Measurements from ENCODE around the gene ZBP1.

Gene ZBP1

DNA sequence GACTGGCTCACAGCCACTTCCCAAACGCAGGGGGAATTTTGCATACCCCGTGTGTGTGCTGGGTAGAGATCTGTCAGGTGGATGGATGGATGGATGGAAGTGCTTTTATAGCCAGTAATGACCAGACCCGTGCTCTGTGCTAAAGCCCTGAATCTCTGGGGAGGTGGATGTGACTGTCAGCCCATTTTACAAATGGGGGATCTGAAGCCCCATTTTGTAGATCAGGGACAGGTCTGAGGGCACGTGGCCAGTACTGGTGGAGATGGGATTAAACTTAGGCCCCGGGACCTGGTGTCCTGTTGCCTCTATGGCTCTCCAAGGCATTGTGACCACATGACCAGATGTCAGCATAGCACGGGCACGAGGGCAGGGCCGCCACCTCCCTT lies 38.2 kb upstream of the ZBP1 start:
- FAIRE-seq = no peak

DNA sequence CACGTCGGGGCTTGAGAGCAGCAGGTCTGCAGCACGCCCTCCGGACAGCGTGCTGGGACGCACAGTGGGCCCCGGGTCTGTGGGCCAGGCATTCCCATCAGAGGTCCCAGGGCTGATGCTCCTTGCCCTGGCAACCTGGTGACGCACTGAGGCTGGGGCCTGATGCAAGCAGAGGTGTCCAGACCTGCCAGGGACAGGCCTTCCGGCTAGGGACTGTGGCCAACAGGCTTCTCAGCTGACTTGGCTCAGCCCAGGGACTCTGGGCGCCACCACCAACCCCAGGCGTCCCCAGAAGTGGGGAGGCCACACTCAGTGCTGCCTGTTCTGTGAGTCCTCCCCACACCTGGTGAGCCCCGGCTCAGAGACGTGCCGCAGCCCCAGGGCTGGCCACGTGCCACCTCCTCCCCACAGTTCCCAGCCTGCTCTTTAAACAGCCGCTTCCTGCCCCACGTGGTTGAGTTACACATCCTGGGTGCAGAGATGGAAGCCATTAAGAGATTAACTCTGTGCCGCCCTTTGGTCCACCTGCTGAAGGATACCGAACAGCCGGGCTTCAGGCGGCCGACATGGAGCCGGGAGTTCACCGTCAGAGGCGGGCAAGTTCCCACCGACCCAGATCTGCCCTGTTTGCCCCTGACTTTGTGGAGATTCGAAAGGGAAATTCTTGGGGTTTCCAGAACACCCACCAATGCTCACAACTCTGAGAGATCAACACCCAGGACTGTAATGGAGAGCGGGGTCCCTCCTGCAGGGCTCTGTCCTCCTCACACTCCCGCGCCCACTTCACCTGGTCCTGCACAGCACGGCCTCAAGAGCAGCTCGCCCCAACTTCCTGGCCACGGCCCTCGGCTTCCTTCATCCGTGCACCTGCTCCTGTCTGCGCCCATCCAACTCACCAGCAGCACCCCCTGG lies 37.6 kb upstream of the ZBP1 start:
- no peak for FAIRE-seq

DNA sequence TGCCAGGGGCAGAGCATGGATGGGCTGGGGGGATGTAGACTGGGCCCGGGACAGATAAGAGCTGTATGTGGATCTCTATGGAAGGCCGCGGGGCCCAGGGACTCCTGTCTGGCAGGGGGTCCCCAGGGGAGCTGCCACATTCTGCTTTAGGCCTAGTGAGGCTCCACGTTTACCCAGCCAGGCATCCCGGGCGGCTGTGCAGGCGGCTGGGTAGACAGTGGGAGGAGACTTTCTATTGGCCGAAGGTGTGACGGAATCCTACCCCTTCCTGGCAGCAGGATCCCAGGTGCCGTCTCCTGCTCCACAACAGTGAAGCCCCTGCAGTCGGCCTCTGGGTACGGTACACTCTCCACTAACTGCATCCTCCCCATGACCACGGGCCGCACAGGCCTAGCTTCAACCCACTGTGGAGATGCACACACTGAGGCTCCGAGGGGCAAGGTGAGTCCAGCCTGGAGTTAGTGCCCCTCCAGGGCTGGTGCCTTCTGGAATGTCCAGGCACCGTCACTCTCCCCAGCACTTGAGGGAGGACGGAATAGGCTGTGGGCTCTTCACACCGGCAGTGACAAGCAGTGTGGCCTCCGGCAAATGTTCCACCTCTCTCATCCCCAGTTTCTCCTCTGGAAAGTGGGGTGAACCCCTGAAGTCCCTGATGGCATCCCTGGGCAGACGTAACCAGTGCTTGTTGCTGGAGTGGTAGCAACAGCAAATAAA lies 36.8 kb upstream of the ZBP1 start:
- no peak for FAIRE-seq

DNA sequence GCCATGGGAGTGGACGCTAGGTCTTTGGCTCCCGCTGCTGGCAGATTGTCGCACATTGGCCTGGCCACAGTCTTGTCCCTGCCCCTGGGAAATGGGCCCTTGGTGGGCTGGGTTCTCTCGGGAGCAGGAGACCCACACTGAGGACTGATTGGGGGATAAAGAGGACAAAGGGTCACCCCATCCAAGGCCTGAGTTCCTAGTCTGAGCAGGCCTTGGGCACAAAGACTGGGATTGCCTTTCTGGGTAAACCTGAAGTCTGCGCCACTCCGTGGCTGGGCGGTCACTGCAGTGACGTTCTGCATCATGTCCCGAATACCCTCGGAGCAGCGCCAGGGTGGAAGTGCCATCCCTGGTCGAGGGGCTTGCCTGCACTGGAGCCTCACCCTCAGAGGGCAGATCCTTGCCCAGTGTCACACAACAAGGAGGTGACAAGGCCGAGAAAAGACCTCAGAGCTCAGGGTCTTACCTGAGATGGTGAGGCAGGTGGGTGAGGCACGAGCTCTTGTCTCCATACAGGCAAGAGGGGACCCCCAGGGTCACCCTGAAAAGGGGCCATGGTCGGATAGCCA lies 36.1 kb upstream of the ZBP1 start:
- no peak for FAIRE-seq

DNA sequence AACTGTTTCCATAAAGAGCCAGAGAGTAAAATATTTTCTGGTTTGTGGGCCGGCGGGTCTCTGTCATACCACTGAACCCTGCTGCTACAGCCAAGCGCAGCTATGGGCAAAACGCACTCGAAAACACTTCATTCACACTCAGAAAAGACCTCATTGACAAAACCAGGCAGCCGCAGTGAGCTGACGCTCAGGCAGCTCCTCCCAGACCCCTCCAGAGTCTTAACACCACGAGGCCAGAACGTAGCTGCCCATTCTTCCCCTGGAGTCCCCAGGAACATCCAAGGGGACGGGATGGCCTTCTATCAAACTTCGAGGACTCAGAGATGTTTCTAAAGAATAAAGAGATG lies 35.6 kb upstream of the ZBP1 start:
- FAIRE-seq = no peak

DNA sequence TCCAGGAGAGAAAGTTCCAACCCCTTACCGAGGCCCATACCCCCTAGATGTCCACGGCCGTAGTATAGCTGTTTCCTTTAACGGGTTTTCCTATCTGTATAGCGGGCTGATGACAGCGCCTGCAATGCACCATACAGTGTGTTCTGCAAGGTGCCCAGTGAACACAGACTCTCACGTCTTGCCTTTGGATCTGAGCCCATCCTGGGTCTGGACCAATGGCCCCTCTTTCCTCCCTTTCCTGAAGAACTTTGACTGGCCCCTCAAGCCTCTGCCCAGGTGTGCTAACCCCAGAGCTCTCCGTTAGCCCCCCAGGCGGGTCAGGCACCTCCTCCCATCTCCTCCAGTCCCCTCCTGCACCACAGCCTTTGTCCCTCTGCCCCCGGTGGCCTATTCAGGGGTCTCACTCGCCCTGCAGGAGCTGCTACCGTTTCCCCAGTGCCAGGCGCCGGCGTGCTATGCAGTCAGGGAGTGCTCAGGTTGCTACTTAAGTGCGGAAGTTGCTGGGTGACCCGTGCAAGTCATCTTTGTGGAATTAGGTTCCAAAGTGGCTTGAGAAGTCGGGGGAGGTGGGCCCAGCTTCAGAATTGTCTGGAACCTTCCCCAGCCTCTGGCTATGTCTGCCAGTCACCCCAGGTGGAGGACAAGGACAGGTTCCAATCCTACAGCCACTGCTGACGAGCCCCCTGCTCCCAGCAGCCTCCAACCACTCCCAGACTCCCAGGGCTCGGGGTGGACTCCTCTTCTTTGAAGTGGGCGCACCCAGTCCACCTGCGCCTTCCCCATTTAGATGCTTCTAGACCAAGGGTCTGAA lies 35.0 kb upstream of the ZBP1 start:
- FAIRE-seq = no peak

DNA sequence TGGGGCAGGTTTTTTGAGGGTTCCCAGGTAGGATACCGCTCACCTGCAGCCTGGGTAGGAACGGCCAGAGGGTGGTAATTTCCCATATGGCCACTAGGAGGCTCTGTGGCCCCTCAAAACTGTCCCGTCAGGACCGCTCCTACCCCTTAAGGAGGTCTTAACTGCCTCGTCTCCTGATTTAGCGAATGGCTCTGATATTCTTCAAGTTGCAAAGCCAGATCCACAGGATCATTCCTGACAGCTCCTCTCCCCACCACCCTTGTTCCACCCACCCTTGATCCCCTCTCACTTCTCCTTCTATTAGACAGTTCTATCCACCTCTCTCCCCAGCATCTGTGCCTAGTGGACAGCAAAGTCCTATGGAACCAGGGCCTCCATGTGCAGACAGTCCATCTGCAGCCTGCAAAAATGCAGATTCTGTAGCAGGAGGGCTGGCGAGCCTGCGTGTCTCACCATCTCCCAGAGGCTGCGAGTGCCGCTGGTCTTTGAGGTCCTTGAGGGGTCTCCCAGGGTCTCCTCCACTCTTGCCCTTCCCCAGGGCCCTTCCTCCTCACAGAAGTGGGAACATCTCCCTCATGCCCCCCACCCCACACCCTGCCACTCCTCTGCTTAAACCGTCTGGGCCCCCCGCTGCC lies 34.3 kb upstream of the ZBP1 start:
- no peak for FAIRE-seq

DNA sequence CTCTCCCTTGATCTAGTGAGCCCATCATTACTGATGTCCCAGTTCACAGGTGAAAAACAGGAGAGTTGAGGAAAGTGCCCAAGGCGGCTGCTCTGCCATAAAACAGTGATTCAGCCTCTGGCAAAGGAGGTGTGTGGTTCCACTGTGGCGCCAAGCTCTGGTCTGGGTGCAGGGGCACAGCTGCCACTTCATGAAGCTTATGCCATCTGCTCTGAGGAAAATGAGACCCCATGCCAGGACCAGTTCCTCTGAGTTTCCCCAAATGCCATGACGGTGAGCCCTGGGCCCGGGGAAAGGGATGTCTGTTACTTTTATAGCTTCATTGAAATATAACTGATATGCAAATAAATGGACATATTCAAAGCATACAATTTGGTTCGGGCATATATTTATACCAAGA lies 33.7 kb upstream of the ZBP1 start:
- FAIRE-seq = no peak

DNA sequence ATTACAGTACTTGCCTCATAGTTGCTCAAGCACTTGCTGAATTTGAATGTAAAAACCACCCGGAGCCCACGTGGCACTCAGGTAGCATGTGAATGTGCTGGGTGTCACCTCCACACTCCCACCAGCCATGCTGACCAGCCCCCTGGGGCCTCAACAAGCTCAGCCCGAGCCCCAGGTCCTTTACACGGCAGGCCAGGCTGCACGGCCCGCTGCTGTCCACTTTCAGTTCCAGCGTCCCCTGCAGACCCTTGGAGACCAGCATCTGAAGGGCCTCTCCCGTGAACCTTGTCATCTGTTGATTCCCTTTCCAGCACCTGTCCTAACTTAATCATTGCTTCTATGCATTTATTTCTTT lies 33.3 kb upstream of the ZBP1 start:
- no peak for FAIRE-seq

DNA sequence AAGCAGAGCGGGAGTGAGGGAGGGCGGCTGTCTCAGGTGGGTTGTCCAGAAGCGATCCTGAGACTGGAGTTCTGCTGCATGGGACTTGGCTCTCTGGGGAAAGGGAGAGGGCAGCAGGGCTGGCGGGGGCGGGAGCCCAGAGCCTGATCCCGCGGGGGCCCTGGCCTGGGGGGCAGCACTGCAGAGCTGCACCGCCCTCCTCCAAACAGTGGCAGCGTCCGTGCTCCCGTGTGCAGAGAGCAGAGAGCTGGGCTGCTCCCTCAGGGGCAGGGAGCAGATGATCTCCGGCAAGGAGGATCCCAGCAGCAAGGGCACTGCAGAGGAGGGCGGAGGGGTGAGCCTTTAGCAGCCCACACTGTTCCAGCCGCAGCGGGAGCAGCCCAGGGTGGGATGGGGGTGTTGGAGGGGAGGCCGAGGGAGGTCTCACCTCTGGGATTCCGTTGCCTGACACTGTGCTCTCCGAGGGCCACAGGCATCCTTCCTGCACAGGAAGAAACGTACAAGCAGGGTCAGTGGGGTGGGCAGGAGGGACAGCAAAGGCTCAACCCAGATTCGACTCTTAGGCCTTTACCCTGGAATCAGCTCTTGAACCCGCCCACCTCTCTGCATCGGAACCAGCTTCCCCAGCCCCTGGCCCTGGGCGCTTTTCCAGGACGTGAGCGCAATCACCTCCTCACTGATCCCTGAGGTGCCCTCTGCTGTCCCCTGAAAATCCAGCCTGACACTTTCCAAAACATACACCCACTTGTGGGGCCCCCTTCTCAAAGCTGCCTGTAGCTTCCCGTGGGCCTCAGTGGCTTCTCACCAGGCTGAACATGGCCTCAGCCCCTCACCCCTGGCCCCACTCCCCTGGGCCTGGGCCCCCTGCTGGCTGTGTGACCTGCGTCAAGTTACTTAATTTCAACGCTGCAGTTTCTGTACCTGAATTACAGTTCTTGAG lies 32.6 kb upstream of the ZBP1 start:
- FAIRE-seq = no peak

DNA sequence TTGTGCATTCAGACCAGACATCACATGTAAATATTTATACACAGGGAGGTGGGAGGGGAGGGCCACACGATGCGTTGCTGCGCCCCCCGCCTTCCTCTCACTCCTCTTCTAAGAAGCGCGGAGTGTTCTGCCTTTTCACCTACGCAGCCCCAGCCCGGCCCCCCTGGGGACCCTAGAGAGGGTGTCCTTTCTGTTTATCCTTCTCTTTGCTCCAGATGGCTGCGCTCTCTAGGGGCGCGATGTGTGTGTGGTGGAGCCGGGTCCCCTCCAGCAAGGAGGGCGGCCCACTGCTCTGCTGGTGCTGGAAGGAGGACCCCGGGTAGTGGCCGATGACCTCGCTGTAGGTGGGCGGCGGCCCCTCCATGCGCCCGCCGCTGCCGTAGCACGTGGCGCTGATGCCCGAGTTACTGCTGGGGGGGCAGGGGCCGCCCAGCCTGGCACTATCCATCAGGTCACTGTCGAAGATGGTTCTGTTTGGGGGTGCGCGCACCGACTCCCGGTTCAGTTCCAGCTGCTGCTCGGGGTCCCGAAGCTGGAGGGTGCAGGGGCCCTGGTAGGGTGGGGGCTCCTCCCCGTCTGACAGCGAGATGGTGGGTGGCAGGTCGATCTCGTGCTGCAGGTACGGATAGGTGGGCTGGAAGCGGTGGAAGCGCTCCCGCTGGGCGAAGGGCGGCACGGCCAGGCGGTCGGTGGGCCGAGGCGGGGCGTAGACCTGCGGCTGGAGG lies 31.8 kb upstream of the ZBP1 start:
- no peak for FAIRE-seq

DNA sequence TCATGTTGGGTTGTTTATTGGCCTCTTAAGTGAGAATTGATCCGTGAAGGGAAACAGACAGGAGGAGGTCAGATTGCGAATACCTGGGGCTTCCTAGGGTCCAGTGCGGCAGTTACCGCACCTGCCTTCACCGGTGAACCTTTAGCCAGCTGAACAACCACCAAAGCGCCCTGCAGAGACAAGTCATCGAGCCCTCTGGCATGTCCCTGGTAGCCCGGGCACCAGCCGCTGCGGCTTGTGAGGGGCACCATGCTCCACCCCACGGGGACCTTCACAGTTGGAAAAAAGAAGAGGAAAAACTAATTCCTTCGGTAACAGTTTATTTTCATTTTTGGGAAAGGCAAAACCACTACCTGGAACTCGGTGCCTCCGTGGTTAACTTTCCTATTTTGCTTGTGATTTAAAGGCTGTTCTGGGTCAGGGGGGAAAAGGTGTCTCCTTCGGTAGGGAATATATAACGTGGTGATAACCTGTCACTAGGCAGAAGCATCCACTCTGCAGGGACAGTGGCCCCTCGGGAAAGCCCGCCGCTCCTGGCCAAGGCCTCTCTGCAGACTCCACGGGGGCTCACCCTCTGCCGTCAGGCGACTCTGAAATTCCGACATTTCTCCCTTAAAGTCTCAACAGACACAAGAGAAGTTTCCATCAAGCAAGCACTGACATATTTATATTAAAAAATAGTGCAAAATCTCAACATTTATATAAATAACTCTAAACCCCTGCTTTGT lies 30.7 kb upstream of the ZBP1 start:
- no peak for FAIRE-seq

DNA sequence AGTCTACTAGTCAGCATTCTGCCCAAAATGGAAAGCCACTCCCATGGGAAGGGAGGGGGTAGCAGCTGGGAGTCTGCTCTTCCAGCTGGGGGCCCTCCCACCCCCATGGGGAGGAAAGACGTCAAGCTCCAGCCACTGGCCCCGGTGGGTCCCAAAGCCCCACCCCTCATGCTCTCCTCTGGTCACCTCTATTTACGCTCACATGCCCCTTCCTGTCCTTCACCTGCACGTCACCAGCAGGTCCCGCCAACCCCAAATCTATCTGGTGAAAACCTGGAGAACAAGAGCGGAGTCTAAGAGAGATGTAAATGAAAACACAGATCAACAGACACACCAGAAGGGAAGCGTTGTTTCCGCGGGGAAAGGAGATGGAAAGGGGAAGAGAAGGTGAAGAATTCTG lies 30.0 kb upstream of the ZBP1 start:
- no peak for FAIRE-seq

DNA sequence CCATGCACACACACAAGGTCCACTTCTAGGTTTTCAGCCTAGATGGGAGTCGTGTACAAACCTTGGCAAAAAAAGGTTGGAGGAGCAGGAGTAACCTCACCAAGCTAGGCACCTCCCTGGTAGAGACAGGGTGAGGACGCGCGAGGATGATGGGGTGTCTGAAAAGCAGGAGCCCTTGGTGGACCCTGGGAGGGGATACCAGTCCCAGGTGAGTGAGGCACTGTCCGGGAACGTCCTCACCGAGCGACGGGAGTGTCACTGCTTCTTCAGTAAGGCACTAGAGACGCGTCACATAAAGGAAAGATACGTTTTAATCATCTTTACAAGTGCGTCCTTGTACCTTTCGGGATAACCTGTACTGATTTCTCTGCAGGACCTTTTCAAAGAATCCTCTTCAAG lies 29.4 kb upstream of the ZBP1 start:
- FAIRE-seq = no peak

DNA sequence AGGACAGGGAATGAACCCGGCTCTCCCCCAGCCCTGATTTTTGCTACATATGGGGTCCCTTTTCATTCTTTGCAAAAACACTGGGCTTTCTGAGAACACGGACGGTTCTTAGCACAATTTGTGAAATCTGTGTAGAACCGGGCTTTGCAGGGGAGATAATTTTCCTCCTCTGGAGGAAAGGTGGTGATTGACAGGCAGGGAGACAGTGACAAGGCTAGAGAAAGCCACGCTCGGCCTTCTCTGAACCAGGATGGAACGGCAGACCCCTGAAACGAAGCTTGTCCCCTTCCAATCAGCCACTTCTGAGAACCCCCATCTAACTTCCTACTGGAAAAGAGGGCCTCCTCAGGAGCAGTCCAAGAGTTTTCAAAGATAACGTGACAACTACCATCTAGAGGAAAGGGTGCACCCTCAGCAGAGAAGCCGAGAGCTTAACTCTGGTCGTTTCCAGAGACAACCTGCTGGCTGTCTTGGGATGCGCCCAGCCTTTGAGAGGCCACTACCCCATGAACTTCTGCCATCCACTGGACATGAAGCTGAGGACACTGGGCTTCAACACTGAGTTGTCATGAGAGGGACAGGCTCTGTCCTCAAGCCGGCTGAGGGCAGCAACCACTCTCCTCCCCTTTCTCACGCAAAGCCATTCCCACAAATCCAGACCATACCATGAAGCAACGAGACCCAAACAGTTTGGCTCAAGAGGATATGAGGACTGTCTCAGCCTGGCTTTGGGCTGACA lies 28.8 kb upstream of the ZBP1 start:
- no peak for FAIRE-seq

DNA sequence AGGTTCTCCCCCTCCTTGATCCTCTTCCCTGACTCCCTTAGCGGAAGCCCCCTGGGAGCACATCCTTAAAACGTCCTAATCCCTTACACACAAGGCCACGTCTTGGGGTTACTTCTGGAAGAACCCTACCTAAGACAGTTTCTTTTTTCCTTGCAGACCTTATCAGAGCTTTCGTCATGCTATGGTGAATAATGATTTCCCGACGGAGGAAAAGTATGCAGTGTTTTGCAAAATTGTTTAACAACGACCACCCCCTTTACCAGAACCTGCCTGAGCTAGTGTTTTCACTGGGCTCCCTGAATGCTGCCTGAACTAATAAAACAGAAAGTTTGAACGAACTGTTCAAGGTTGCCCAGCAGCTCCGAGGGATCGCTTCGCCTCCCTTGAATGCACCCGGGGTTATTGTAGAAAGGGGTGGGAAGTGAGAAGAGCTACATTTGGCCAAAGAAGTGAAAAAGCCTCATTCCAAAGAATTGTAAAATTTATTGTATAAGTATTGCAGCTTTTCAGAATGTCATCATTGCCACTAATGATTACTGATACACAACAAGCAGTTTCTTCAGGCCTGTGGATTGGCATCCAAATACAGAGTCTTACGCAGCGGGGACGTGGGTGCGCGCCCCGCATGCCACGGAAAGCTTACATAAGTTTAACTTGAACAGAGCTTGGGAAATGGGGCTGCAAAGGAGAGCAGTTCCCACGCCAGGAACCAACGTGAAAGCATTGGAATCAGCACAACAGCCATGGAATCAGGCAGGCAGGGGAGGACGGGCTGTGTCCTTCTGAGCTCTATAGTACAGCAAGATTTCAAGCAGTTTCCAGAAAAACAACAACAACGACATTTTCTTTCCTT lies 27.9 kb upstream of the ZBP1 start:
- no peak for FAIRE-seq

DNA sequence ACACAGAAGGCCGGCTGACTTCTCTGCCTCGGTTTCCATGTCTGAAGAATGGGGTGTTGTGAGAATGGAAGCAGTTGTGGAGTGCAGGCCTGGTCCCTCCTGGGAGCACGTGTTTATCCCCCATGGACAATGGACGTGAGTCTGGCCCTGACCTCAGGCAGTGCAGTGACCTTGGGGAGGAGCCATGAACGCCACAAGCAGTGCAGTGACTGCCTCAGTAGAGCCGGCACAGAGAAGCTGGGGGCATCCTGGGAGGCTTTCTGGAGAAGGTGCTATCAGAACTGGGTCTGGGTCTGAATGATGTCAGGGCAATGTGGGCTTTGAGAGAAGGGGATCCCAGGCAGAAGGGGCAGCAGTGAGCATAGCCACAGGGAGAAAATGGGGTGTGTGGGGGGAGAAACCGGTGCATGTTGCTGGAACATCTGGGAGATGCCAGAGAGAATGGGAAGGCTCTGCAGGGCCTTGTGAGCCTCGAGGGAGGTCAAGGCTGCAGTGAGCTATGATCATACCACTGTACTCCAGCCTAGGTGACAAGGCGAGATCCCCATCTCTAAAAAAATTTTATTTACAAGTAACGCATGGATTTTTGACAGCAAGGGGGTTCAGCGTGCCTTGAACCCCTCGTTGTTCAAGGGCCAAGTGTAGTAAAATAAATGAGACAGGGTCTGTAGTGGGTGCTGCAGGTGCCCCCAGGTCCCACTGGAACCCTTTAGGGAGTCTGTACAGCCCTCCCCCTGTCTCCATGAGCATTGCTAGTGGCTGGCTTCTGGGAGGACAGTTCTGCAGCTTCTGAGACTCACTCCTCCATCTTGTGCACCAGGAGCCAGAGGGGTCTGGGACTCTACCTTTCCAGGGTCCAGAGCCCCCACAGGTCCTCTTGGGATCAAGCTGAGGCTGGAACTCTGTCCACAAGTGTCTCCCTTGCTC lies 27.0 kb upstream of the ZBP1 start:
- no peak for FAIRE-seq
